Endometrial microvascular endothelial cells (primary cell): ENCODE data around the gene PARD3. TPM values are rescaled to one million over a fixed set of nuclear protein-coding genes. Genes with fewer than 3 reads are reported as not detected.

Experiments used
- in situ Hi-C: cut with HindIII; loops from 2 replicates; pipeline ENCODE4 v1.10.0; 2017; ENCODE audit warnings: low sequenced_read_pairs, low pct_unique_long_range_greater_than_20kb; ENCODE audit errors: inconsistent ontology term
- total RNA-seq: library from RNA; depleted of rRNA; stranded (reverse); fragments of >200 nt; gene quantifications from one replicate; pipeline ENCODE4 v1.2.3, GENCODE V29; 2015; ENCODE audit errors: inconsistent ontology term

Gene PARD3
- total RNA-seq, 1 donor from 2014 or later, result 21.5 TPM

- in situ Hi-C loops, result no loop called here
Measured at GRCh38 chr10:34775044-34775637, 40.0 kb downstream of the PARD3 start.

DNA sequence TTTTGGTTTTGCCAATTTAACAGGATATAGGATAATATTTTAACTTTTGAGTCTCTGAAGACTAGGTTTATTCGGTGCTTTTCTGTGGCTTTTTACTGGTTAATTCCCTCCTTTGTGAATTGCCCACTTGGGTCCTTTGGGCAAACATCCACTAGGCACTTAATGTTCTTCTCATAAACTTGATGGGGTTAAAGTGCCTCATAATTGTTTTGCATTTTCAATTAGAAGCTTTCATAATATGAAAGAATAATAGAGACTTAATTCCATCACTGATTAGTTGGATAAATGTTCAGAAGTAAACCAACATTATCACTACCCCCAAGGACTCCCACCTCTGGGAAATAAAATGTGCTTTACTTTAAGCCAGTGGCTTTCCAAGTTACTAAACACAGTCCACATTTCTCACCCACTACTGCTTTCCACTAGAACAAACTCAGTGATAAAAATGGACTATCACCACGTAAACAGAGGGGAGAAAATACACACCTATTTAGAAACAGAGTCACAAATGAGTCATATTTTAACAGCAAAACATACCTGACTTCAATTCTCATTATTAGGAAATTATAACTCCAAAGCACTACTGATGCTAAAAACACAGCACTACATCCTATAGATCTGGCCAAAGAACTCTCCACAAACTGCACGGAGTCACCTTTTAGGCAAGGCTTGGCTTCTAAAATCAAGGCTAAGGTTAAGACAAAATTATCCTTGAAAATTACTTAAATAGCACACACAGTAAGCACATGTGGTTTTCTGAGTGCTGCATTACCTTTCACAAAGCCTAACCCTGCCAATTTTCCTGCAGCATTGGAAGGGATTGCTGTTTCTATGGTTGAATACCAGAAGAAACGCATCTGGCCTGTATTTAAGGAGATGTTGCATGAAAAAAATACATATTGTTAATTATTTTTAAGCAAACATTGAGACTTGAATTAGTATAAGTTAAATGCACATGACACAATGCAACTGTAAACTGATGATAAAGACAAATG is 41.2 kb downstream of the PARD3 start:
- in situ Hi-C loops, result no loop called here

- in situ Hi-C loops, result no loop called here
Measured at GRCh38 chr10:34771525-34771924, 43.6 kb downstream of the PARD3 start.

DNA sequence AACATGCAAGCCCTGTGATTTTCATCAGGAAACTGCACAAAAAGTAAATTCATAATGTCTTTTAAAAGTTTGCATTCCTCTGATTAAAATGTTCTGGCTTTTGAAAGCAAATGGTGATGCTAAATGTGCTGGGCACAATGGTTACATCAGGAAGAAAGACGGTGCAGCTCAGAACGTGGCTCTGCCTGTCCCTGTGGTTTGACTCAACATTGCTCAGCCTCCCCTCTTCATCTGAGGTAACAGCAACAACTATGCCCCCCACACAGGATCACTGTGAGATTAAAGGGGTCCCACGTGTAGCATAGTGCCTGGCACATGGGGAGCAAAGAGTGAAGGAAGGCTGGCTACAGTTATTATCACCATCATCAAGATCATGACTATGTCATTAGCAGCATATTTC is 44.0 kb downstream of the PARD3 start:
- in situ Hi-C loops, result no loop called here

- in situ Hi-C loops, result no loop called here
Measured at GRCh38 chr10:34769899-34770298, 45.2 kb downstream of the PARD3 start.

GRCh38 chr10:34768972-34769330 is 46.1 kb downstream of the PARD3 start:
- in situ Hi-C loops, result no loop called here

GRCh38 chr10:34768261-34768971 is 46.7 kb downstream of the PARD3 start:
- in situ Hi-C loops, result no loop called here

- in situ Hi-C loops, result no loop called here
Measured at GRCh38 chr10:34766811-34767494, 48.1 kb downstream of the PARD3 start.

- in situ Hi-C loops, result no loop called here
Measured at GRCh38 chr10:34766266-34766600, 48.9 kb downstream of the PARD3 start.

DNA sequence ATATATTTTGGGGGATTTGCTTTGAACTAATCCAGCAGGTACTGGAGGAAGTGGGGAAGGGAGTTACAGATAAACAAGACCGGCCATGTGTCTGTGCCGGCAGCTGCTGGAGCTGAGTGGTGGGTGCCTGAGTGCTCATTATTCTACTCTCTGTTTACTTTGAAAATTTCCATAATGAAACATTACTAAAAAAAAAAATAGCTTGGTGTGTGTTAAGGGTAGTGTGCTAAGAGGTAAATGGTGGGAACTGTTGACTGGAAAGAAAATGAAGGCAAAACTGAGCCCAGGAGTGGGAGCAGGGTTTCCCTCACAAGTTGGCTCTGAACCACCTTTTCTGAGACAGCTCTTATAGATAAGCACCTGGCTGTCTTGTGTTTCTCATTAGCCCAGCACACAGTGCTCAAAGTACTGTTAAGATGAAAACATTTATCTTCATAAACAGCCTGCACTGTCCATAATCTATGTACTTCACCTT is 50.6 kb downstream of the PARD3 start:
- in situ Hi-C loops, result no loop called here

DNA sequence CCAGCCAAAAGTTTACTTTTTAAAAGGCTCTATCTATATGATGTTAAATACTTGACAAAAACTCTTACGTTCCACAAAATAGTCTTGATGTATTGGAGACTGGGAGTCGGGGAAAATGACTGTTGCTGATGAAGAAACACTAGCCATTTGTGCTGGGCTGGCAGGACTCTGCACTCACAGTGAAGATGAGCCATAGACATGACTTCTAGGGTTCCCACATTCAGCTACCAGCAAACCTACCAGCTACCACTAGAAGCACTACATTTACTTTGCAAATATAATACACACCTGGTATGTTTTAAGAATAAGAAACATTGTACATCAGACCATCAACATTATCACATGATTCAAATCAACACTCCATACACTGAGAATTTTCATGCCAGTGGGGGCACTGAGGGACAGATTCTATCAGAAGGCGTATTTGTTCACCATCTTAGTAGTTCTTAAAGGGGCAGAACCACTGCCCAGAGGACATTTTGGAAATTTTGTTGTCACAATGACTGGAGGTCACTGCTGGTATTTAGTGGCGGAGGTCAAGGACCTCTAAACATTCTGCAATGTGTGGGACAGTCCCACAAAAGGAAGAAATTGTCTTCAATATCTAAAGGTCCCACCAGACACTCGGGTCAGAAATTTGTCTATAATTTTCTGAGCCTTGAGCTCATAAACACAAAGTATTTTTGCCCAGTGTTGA is 52.3 kb downstream of the PARD3 start:
- in situ Hi-C loops, result no loop called here

GRCh38 chr10:34762156-34762555 is 52.9 kb downstream of the PARD3 start:
- in situ Hi-C loops, result no loop called here

DNA sequence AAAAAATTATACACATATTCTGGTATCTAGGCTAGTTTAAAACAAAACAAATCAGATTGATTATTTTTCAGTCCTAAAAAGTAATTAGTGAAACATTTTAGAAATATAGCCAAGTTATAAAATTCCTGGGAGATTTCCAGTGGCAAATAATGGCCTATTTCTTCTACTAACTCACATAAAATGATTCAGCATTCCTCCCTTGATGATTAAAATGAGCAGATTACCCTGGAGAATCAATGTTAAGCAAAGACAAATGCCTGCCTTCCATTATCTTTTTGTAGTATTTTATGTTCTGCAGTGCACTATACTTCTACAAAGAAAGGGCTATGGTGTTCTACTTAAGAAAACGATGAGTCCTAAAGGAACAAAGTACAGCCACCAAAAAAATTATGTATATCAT is 53.6 kb downstream of the PARD3 start:
- in situ Hi-C loops, result no loop called here

GRCh38 chr10:34760606-34761005 is 54.5 kb downstream of the PARD3 start:
- in situ Hi-C loops, result no loop called here

DNA sequence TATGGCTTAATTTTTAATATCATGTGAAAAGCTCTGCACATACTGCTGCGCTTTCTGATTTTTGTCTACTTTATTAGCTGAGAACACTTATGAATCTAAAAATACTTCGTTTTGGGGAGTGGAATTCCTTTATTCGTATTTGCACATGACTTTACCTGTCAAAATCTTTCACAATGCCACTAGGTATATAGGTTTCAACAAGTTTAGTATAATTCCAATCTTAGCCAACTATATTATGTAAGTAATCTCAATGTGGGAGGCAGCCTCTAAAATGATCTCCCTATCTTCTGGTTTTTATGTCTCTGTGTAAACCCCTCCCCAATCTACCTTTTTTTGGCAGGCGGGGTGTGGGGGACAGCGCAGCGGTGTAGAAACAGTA is 55.3 kb downstream of the PARD3 start:
- in situ Hi-C loops, result no loop called here

- in situ Hi-C loops, result no loop called here
Measured at GRCh38 chr10:34759161-34759836, 55.8 kb downstream of the PARD3 start.

GRCh38 chr10:34758447-34758996 is 56.6 kb downstream of the PARD3 start:
- in situ Hi-C loops, result no loop called here

- in situ Hi-C loops, result no loop called here
Measured at GRCh38 chr10:34757933-34758332, 57.2 kb downstream of the PARD3 start.
